ENCODE measurements around the gene NLGN3. TPM values are rescaled to one million over a fixed set of nuclear protein-coding genes. Genes with fewer than 3 reads are reported as not detected.
A peak's percentile ranks its signal among the peaks of the same experiment; 100 is the strongest.
"Not testable (repeated sequence)": the region's sequence is repeated elsewhere in the genome, so short reads cannot be mapped to it uniquely, and the experiment has no call there.

Gene NLGN3
- total RNA-seq, 1 donor from 2014 or later, result under 0.01 TPM

GRCh38 chrX:71169586-71169985 lies 24.9 kb downstream of the NLGN3 start:
- DNase-seq (ENCODE audit: low read depth in 2 of 2), result no peak

- no peak for DNase-seq (ENCODE audit: low read depth in 2 of 2)
Measured at GRCh38 chrX:71170660-71171059, 26.0 kb downstream of the NLGN3 start.

GRCh38 chrX:71171110-71171801 lies 26.6 kb downstream of the NLGN3 start:
- DNase-seq (ENCODE audit: low read depth in 2 of 2), result no peak

GRCh38 chrX:71173440-71173839 lies 28.8 kb downstream of the NLGN3 start:
- DNase-seq (ENCODE audit: low read depth in 2 of 2), result no peak

DNA sequence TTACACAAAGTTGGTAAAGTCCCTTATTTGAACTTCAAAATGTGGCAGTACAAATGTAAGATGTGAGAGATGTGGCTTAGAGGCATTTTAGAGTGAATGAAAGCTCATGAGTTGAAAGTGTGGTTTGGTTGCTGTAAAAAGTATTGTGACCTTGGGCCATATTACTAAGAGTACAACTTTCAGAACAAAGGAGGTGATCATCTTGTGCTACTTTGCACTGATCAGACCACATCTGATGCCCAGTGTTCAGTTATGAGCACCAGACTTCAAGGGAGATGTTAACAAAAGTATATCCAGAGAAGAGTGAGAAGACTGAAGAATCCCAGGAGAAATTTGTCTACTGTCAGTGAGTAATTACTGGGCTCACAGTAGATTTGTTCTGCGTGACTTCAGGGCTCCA lies 30.2 kb downstream of the NLGN3 start:
- DNase-seq (ENCODE audit: low read depth in 2 of 2), result no peak

DNA sequence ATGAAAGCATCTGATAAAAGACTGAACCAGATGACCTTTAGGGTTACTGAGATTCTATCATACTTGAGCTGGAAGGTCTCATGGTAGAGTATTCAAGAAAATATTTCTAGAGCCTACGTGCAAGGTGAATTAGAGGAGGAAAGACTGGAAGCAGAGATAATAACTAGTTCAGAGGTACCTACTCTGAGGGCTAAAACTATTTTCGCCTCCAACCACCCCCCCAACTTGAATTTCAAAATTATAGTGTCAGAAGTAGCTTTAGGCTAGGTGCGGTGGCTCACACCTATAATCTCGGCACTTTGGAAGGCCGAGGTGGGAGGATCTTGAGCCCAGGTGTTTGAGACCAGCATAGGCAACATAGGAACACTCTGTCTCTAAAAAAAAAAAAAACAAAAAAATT lies 30.9 kb downstream of the NLGN3 start:
- DNase-seq (ENCODE audit: low read depth in 2 of 2), result no peak

DNA sequence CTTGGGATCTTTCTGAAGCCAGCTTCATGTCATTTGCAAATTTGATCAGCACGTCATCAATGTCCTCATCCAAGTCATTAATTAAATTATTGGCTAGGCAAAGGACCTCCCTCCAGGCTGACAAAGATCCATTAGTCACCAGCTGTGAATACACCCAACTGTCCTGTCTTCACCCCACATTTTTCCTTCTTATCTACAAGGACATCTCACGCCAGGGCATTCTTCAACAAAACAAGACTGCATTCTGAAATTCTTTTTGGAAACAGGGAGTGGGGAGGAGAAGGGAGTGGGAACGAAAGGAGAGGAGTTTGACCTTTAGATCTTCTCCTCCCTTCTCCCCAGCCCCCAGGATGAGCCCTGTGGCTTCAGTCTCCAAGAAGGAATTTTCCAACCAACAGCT lies 32.7 kb downstream of the NLGN3 start:
- no peak for DNase-seq (ENCODE audit: low read depth in 2 of 2)

GRCh38 chrX:71178908-71179307 lies 34.3 kb downstream of the NLGN3 start:
- DNase-seq (ENCODE audit: low read depth in 2 of 2), result peak; percentile 70 to 76

GRCh38 chrX:71180579-71181265 lies 36.1 kb downstream of the NLGN3 start:
- DNase-seq (ENCODE audit: low read depth in 2 of 2), result not testable (repeated sequence)

DNA sequence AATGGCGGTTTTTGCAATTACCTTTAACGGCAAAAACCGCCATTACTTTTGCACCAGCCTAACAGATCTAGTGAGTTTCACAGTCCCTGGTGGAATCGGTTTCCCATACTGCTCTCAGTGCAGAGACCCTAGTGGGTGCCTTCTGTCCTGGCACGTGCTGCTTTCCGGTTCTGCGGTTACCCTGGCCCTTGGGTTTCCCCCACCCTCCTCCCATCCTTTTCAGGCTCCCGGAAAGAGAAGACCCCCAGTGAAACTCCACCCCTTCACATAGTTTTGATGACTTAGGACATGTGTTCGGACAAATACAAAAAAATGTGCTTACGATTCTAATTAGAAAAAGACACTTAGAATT lies 36.9 kb downstream of the NLGN3 start:
- peak in 1 of 2 donors; percentile 38 for DNase-seq (ENCODE audit: low read depth in 2 of 2)

DNA sequence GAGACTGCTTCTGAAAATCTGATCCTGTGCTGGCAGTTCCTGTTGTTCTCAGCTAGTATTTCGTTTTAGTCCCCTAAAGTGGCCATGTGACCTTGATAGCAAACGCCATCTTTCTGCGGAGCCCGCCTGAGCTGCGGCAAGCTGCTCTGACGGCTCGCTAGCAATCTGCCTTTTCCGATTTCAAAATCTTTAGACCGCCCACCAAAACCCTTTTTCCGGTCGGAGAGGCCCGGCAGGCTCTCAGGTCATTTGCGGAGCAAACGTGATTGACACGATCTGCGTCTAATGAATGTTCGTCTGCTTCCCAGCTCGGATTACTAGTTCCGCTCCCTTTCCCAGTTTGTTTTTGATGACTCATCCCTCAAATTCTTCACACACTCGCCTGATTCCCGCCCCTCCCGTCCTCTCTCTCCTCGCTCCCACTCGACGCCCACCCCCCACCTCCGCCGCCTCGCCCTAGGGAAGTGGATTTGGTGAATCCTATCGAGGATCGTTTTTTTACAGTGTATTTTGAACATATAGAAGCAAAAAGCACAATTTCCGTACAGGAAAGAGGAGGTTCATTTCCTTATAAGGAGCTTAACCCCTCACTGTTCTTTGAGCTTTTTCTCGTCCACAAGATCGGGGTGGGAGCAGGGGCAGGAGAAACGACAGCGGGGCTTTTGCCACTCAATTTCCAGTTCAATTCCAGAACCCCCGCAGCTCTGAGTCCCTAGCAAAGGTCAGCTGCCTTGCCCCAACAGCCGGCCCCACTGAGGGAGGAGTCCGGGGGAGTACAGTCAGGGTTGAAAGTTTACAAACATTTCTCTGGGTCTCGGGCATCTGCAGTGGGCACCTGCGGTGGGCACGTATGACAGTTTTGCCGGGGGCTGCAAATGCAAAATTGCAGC lies 37.5 kb downstream of the NLGN3 start:
- peak; percentile 96 for DNase-seq (ENCODE audit: low read depth in 2 of 2)

GRCh38 chrX:71182871-71183270 lies 38.2 kb downstream of the NLGN3 start:
- DNase-seq (ENCODE audit: low read depth in 2 of 2), result no peak

- DNase-seq (ENCODE audit: low read depth in 2 of 2), result no peak
Measured at GRCh38 chrX:71183341-71183740, 38.7 kb downstream of the NLGN3 start.

GRCh38 chrX:71184092-71184491 lies 39.5 kb downstream of the NLGN3 start:
- DNase-seq (ENCODE audit: low read depth in 2 of 2), result no peak

DNA sequence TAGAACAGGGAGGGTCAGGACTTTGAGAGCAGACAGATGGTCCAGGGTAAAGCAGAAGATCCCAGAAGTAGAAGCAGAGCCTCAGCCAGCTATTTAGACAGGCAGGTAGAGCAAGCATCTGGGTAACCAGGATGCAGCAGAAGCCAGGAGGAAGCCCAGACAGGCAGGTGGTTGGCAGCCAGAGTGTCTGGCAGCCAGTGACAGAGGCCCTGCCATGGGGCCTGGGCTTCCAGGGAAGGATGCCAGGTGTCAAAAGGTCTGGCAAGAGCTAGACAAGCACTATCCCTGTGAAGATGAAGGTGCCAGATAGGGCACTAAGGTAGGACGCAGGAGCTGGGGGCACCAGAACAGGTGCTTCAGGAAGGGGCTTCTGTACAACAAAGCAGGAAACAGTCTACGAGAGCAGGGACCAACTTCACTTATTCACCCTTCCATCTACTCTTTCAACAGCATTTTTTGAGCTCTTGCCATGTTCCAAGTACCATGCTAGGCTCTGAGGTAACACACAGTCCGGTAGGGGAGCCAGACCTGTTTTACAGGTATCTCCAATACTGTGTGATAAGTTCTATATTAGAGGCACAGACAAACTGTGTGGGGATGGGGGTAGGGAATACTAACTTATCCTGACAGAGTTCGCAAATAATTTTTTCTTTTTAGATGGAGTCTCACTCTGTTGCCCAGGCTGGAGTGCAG lies 40.3 kb downstream of the NLGN3 start:
- no peak for DNase-seq (ENCODE audit: low read depth in 2 of 2)

DNA sequence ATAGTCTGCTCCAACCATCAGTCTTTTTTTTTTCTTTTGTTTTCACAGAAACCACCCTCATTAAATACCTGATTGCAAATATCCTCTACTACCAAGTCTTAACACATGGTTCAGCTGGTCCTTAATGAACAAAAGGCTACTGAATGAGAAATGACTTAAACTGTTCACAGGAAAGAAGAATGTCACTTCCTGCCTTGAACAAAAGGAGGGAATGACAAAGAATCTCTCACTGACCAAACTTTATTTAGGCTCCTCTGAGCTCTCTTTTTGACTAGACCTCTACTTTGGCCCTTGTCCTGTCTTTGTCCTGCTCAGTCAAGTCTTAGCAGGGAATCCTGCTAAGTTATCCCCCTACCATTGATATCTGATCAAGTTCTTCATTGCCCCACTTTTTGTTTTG lies 46.6 kb downstream of the NLGN3 start:
- DNase-seq (ENCODE audit: low read depth in 2 of 2), result no peak

GRCh38 chrX:71195964-71196649 lies 51.5 kb downstream of the NLGN3 start:
- DNase-seq (ENCODE audit: low read depth in 2 of 2), result no peak

DNA sequence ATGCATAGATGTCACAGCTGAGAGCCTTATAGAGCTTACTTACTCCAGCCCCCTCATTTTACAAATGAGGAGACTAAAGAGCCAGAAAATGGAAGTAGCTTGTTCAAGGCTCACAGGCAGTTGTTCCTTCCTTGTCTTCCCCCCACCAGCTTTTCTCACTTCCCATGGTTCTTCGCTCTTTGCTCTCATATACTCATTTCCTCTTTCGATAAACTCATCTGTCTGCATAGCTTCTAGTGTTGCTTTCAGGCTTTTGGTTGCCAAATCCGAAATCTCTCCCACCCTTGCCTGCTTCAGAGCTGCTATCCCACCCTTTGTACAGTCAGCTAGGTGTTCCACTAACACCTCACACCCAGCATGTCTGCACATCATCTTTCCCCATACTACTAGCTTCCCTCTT lies 53.4 kb downstream of the NLGN3 start:
- no peak for DNase-seq (ENCODE audit: low read depth in 2 of 2)

DNA sequence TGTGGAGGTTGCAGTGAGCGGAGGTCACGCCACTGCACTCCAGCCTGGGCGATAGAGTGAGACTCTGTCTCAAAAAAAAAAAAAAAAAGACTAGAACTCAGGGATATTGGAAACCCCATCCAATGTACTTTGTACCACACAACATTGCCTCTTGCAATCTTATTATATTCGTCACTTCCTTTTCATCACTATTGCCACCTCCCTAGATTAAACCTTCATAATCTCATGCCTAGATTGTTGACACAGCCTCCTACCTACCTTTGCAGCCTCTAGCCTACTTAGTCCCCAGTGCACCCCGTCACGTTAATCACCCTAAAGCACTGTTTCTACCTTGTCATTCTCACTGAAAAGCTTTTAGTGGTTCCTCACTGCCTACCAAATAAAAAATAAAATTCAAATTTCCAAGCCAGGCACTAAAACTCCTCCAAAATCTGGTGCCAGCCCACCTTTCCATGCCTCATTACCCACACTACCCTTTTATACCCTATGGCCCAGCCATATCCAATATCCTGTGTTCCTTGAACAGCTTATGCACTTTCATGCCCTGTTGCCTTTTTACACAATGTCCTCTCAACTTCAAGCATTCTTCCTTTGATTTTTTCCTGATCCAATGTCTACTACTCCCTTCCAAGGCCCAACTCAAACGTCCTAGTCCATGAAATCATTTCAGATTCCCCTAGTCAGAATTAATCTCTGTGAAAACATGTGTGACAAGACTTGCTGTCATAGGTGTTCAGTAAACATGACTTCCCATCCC lies 54.8 kb downstream of the NLGN3 start:
- DNase-seq (ENCODE audit: low read depth in 2 of 2), result no peak

DNA sequence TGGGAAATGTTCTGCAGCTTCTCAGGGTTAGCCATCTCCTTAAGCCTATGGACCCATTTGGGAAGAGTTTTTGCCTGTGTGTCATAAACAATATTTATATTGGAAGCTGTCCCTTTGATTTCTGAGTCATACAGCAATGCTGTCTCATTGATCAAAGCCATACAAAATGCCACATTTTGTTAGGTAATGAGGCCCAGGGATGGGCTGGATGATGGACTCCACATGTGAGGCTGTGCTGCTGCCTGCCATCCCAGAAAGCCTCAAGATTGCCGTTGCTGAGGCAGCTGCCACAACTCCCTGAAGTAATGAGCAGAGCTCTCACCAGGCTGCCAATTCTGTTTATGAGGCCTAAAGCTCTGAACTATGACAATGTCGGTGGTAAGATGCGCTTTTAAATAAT lies 66.2 kb downstream of the NLGN3 start:
- DNase-seq (ENCODE audit: low read depth in 2 of 2), result no peak
